PFSK-1 (cell line): ENCODE results near the gene ZNF891.

ENCODE experiments used
- FOXP2 ChIP-seq: optimal IDR thresholded peaks from 2 replicates; pipeline ENCODE3; 2011; ENCODE audit warnings: borderline replicate concordance, control low read depth, inconsistent platforms; ENCODE audit not compliant: insufficient read depth; ENCODE audit errors: extremely low read length, extremely low read depth
- POLR2AphosphoS5 ChIP-seq: IDR thresholded peaks from 2 replicates; pipeline ENCODE4 v1.6.1; 2012; ENCODE audit warnings: low read depth, mild to moderate bottlenecking, control low read depth, low read length, moderate library complexity
- SIN3A ChIP-seq: IDR thresholded peaks from 2 replicates; pipeline ENCODE4 v1.6.1; 2012; ENCODE audit warnings: mild to moderate bottlenecking, low read length, moderate library complexity, borderline replicate concordance; ENCODE audit not compliant: insufficient read depth
- TAF1 ChIP-seq: IDR thresholded peaks from 2 replicates; pipeline ENCODE4 v1.6.1; 2012; ENCODE audit warnings: low read length, control low read depth, borderline replicate concordance; ENCODE audit not compliant: insufficient read depth
- TF ChIP-seq, protein P1 (sequence below), 2 experiments: IDR thresholded peaks; 2 replicates each; pipeline versions ENCODE4 v1.6.1 to v1.8.0; 2011 to 2012; ENCODE audit warnings: low read depth in 2 of 2, low read length in 2 of 2, control low read depth in 1 of 2, inconsistent platforms in 1 of 2, mild to moderate bottlenecking in 1 of 2, moderate library complexity in 1 of 2; ENCODE audit not compliant: insufficient read depth in 1 of 2

DNA sequence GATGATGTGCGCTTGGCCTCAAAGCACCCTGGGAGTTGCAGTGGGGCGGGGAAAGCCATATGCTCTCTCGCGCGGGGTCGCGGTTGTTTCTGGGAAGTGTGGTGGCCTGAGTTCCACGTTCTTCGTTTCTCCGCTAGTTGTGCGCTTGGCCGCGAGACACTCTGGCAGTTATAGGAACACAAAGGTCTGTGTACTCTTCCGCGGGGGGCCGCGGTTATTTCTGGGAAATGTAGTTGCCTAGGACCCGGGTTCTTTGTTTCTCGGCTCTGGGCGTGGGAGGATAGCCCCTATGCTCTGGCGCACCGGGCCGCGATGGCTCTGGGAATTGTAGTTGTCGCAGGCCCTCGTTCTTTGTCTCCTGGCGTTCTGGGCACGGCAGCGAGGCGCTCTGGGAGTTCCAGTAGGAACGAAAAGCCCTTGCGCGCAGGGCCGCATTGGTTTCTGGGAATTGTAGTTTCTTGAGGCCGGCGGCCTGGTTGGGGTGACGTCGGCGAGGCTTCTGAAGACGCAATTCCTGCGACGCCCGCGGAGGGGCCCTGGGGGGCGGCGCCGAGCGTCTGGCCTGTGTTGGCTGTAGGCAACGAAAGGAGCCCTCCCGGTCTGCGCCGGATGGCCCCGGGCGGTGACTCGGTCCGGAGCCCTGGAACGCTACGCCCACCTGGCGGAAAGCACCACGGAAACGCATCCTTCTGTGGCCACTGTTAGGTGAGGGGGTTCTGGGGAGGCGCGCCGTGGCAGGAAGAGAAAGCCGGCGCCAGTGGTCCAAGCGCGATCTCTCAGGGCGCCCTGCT, 49.5 kb downstream of the ZNF891 start, which contains the start of gene ZNF140:
- TF ChIP-seq POLR2AphosphoS5 (peak; percentile 30; the same call in 1 of the 2 replicates), TAF1 (peak; percentile 9; the same call in 1 of the 2 replicates), SIN3A (no peak; the same call in 1 of the 2 replicates), FOXP2 (peak; percentile 40)
- TF ChIP-seq, protein P1, sequence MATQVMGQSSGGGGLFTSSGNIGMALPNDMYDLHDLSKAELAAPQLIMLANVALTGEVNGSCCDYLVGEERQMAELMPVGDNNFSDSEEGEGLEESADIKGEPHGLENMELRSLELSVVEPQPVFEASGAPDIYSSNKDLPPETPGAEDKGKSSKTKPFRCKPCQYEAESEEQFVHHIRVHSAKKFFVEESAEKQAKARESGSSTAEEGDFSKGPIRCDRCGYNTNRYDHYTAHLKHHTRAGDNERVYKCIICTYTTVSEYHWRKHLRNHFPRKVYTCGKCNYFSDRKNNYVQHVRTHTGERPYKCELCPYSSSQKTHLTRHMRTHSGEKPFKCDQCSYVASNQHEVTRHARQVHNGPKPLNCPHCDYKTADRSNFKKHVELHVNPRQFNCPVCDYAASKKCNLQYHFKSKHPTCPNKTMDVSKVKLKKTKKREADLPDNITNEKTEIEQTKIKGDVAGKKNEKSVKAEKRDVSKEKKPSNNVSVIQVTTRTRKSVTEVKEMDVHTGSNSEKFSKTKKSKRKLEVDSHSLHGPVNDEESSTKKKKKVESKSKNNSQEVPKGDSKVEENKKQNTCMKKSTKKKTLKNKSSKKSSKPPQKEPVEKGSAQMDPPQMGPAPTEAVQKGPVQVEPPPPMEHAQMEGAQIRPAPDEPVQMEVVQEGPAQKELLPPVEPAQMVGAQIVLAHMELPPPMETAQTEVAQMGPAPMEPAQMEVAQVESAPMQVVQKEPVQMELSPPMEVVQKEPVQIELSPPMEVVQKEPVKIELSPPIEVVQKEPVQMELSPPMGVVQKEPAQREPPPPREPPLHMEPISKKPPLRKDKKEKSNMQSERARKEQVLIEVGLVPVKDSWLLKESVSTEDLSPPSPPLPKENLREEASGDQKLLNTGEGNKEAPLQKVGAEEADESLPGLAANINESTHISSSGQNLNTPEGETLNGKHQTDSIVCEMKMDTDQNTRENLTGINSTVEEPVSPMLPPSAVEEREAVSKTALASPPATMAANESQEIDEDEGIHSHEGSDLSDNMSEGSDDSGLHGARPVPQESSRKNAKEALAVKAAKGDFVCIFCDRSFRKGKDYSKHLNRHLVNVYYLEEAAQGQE (IDR thresholded peaks at IDR 0.05; ENCODE audit: insufficient read depth in 1 of 2, low read depth in 2 of 2, low read length in 2 of 2), result no peak
